Effector CD4-positive, alpha-beta T cell (primary cell): ENCODE measurements around the gene NAGLU.
A peak's percentile ranks its signal among the peaks of the same experiment; 100 is the strongest.
"Not testable (repeated sequence)": the region's sequence is repeated elsewhere in the genome, so short reads cannot be mapped to it uniquely, and the experiment has no call there.

Source experiments
- DNase-seq: peaks from one replicate; pipeline ENCODE4 v3.0.0-alpha.2; 2020

The NAGLU gene

DNA sequence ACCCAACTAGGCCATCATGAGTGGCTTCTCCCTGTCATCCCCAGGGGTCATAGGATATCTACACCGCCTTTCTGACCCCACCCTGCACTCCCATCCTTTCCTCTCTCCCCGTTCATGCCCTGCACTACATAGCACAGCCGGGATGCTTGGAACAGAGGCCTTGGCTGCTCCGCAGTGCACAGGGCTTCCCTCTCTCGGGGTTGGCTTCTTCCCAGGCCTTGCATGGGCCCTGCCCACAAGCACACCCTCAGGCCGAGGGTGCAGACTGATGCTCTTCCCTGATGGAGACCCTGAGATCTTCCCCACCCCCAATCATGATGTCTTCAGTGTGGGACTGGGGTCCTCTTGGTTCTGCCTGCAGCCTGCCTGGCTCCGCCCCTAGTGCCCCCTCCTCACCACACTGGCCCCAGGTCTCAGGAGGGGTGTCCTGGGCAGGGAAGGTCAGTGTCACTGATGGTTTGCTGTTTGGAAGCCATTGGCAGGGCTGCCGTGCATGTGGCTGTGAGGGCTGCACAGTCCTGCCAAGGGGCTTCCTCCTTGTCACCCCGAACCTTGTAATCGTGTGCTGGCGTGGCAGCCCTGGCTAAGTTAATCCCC lies 14.3 kb upstream of the NAGLU start:
- no peak for DNase-seq

DNA sequence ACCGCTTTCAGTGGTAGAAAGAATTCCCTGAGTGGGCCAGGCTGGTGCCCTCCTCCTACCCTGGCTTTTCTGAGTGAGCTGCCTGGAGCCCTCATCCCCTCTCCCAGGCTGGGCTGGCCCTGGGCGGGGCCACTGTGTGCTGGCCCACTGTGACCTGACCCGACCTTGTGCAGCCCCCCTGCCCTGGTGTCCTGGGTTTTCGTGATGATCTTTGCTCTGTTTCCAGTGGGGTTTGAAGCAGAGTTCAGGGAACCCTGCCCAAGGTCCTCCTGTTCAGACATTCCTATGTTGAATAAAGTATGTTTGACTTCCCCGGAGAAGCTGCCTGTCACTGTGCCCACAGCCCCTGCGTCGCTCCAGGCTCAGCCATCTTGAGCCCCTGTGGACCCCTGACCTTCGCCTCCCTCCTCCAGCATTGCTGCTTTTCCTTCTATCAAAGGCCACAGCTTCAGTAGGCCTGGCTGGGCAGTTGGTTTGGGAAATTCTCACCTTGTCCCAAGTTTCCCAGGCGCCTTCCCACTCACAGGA lies 13.7 kb upstream of the NAGLU start:
- no peak for DNase-seq

DNA sequence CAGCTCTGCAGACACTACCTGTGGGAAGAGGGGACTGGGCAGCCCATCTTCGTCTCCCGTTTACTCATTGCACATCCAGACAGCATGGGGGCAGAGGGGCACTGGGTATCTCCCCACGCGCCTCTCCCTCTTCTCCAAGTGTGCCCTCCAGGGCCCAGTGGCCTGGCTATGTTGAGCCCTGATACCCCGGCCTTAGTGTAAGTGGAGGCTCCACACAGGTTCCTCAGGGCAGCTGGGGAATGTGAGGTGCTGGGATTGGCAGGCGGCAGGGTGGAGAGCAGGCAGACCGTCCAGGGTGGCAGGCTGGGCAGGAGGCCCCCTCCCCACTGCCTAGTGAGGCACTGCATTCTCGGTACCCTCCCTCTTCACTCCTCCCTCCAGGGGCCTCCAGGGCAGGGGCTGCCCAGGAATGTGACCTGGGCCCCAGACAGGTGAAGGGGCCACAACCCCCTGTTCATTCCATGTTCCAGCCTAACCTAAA lies 13.2 kb upstream of the NAGLU start:
- no peak for DNase-seq

DNA sequence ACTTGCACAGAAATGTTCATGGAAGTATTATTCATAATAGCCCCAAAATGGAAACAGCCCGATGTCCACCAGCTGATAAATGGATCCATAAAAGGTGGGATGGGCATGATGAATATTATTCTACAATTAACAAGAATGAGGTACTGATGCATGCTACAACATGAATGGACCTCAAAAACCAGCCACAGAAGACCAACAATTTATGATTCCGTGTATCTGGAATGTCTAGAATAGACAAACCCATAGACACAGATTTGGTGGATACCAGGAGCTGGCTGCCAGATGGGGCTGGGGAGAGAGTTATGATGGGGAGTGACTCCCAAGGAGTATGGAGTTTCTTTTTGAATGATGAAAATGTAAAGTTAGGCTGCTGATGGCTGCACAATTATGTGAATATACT lies 10.8 kb upstream of the NAGLU start:
- no peak for DNase-seq

DNA sequence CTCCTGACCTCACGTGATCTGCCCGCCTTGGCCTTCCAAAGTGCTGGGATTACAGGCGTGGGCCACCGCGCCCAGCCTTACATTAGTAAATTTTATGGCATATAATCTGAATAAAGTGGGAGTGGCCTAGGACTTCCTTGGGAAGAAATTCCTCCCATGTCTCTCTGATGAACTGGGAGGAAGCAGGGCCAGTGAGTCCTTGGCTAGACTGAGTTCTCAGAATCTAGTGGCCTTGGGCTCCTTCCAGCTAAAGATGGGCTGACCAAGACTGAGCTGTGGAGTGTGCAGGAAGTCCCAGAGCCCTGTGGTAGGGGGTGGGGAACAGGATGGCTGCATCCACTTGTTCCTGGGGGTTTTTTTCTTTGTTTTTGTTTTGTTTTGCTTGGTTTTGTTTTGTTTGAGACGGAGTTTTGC lies 10.0 kb upstream of the NAGLU start:
- no peak for DNase-seq

DNA sequence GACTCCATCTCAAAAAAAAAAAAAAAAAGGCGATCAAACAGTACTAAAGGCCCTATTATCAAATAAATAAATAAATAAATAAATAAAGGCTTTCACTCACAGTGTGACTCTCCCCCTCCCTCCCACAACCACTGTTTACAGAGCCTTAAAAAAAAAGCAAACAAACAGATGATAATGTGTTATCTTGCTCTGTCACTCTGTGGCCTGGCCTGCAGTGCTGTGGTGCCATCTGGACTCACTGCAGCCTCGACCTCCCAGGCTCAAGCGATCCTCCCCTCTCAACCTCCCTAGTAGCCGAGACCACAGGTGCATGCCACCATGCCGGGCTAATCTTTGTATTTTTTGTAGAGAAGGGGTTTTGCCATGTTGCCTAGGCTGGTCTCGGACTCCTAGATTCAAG lies 8.1 kb upstream of the NAGLU start:
- DNase-seq = no peak

DNA sequence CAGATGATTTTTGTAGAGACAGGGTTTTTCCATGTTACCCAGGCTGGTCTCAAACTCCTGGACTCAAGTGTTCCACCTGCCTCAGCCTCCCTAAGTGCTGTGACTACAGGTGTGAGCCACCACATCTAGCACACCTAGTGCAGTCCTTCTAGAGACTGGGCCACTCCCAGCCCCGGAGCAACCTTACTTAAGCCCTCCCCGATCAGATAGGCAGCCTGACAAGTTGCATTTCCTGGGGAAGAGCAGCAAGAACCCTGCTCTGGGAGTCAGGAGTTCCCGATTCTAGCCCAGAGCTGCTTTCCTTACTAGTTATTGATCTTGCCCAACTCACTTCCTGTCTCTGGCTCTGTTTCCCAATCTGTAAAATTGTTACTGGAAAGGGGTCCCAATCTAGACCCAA lies 7.0 kb upstream of the NAGLU start:
- no peak for DNase-seq

DNA sequence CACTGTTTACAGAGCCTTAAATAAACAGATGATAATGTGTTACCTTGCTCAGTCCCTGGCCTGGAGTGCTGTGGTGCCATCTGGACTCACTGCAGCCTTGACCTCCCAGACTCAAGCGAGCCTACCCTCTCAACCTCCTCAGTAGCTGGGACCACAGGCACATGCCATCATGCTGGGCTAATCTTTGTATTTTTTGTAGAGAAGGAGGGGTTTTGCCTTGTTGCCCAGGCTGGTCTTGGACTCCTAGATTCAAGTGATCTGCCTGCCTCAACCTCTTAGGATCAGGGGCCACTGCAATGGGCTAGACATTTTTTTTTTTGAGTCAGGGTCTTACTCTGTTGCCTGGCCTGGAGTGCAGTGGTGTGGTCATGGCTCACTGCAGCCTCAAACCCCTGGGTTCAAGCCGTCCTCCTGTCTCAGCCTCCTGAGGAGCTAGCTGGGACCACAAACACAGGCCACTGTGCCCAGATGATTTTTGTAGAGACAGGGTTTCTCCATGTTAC lies 5.0 kb upstream of the NAGLU start:
- no peak for DNase-seq

DNA sequence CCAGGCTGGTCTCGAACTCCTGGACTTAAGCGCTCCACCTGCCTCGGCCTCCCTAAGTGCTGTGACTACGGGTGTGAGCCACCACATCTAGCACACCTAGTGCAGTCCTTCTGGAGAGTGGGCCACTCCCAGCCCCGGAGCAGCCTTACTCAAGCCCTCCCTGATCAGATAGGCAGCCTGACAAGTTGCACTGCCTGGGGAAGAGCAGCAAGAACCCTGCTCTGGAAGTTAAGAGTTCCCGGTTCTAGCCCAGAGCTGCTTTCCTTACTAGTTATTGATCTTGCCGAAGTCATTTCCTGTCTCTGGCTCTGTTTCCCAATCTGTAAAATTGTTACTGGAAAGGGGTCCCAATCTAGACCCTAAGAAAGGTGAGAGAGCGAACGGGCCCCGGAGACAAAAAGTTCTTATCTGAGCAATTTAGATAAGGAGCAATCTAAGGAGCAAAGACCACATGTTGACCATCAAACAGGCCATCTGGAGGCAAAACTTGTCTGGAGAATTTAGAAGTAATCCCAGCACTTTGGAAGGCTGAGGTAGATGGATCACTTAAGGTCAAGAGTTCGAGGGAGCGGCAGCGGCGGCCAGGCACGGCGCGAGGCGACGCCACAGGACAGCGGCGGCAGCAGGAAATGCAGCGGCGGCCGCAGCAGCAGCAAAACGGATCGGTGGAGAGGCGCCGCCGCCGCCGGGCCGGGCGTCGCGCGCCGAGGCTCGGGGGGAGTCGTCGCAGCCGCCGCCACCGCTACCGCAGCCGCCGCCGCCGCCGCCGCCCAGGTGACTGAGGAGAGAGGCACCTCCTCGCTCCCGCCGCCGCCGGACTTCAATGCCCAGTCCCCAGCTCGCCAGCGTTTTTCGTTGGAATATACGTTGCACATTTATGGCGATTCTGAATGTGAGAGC lies 4.3 kb upstream of the NAGLU start:
- peak; percentile 39 for DNase-seq

DNA sequence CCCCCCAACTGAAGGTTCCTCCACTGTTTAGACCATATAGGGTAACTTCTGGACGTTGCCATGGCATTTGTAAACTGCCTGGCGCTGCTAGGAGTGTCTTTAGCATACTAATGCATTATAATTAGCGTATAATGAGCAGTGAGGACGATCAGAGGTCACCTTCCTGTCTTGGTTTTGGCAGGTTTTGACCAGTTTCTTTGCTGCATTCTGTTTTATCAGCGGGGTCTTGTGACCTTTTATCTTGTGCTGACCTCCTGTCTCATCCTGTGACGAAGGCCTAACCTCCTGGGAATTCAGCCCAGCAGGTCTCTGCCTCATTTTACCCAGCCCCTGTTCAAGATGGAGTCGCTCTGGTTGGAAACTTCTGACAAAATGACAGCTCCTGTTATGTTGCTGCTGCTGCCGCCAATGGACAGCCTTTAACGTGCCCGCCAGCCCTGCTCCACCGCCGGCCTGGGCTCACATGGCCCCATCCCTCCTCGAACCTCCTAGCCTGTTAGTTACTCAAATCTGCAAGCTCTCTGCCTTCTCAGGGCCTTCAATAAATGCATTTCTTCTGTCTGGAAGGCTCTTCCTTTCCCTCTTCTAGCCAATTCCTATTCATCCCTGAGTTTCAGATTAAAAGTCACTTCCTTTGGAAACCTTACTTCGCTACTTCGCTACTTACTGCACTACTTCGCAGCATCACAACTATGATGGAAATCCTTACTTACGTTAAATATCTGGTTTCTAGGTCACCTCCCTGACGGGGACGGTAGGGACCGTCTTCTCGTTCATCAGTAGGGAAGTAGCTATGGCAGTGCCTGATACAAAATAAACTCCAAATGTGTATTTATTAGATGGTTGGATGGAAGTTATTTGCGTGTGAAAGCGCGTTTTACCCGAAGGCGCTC lies 640 bp upstream of the NAGLU start:
- no peak for DNase-seq

DNA sequence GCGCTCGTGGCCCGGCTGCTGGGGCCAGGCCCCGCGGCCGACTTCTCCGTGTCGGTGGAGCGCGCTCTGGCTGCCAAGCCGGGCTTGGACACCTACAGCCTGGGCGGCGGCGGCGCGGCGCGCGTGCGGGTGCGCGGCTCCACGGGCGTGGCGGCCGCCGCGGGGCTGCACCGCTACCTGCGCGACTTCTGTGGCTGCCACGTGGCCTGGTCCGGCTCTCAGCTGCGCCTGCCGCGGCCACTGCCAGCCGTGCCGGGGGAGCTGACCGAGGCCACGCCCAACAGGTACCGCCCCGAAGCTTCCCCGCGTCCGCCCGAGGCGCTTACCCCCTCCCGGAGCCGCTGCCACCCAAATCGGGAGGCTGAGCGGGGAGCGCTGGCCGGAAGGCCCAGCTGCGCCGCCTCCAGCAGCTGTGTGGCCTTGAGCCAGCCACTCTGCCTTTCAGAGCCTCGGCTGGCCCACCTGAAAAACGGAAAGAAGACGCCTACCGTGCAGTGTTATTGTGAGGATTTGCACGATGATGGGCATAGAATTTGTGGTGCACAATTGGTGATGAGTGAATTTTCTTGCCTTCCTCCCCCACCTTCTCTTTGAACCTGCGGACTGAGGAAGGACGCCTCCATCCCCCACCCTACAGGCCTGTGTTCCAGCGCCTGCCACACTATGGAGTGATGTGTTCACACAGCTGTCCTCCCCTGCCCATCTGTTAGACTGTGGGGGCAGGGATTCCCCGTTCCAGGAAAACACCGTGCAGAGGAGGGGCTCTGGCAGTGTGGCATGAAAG lies 523 bp downstream of the NAGLU start:
- DNase-seq = peak; percentile 52

DNA sequence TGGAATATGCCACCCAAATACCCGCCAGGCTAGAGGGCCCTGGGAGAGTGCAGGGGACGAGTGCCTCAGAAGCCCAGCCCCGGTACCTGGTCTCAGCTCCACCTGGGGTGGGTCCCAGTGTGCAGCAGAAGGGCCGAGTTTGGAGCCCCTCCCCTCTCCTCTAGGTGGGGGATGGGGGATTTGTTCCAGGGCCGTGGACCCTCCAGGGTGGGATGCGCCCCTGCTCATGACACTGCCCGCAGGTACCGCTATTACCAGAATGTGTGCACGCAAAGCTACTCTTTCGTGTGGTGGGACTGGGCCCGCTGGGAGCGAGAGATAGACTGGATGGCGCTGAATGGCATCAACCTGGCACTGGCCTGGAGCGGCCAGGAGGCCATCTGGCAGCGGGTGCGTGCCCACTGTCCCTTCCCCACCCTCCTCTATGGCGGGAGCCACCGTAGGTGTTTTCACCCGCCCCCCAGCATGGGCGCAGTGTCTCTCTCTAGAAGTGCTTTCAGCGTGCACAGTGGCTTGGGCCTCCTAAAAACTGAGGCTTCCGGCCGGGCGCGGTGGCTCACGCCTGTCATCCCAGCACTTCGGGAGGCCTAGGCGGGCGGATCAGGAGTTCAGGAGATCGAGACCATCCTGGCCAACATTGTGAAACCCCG lies 1.2 kb downstream of the NAGLU start:
- no peak for DNase-seq

DNA sequence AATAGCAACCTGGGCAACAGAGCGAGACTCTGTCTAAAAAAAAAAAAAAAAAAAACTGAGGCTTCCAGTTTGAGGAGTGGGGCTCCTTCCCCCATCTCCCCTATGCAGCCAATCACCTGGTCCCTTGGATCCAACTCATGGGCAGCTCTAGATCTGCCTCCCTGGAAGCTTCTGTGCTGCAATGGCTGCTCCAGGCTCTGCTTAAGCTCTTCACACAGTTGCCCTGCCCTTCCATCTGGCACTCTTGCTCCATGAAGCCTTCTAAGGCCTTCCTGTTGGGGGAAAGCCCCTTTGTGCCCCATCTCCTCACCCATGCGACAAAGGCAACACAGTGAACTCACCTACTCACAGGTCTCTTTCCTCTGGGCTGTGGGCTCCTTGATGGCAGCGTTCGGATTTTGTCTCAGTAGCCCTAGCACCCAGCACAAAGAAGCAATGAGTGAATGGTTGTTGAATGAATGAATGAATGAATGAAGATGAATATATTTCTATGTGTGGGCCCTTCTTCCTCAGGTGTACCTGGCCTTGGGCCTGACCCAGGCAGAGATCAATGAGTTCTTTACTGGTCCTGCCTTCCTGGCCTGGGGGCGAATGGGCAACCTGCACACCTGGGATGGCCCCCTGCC lies 1.9 kb downstream of the NAGLU start:
- DNase-seq = no peak

DNA sequence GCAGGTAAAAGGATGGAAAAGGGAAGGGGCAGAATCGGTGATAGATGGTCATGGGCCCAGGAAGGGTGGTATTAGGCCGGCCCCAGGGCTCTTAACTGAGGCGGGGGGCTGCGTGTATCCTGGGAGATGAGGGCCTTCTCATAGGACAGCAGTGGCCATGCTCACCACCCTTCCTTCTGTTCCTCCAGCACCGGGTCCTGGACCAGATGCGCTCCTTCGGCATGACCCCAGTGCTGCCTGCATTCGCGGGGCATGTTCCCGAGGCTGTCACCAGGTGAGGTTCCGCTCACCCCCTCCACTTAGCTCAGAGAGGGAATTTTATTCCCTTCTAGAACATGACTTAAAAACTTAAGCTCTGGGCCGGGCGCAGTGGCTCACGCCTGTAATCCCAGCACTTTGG lies 2.4 kb downstream of the NAGLU start:
- DNase-seq = no peak

DNA sequence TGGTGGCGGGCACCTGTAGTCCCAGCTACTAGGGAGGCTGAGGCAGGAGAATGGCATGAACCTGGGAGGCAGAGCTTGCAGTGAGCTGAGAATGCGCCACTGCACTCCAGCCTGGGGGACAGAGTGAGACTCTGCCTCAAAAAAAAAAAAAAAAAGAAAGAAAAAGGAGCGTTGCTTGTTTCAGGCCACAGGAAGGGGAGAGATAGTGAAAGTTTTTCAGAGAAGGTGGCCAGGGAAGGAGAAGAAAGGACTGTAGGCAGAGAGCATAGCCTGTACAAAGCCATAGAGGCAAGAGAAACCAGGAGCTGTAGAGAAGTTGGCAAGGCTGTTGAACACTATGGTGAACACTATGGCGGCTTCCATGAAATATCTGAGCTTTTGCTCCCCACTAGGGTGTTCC lies 4.5 kb downstream of the NAGLU start:
- DNase-seq = not testable (repeated sequence)

DNA sequence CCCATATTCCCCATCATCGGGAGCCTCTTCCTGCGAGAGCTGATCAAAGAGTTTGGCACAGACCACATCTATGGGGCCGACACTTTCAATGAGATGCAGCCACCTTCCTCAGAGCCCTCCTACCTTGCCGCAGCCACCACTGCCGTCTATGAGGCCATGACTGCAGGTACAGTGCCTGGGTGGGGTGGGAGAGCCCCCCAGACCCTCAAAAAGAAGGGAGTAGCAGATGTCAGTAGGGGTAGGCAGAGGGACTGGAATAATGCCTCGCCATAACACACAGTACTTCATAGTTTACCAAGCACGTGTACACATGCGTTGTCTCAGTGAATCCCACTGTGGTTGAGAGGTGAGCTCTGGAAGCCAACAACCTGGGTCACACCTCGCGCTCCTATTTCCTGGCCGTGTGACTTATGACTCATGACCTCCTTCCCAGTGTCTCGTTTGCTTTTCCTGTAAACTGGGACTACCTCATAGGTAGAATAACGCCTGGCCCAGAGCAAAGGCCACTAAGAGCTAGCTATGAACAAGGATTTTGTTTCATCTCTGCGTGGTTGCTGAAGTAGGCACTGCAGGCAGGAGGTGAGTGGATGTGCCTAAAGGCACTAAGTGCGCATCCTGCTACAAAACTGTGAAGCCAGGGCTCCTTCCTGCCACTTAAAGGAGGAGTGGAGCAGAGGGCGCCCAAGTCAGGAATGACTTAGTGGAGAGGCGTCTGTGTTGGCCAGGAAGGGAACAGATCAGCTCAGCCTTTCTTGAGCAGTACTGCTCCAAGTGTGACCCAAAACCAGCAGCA lies 5.2 kb downstream of the NAGLU start:
- DNase-seq = no peak

DNA sequence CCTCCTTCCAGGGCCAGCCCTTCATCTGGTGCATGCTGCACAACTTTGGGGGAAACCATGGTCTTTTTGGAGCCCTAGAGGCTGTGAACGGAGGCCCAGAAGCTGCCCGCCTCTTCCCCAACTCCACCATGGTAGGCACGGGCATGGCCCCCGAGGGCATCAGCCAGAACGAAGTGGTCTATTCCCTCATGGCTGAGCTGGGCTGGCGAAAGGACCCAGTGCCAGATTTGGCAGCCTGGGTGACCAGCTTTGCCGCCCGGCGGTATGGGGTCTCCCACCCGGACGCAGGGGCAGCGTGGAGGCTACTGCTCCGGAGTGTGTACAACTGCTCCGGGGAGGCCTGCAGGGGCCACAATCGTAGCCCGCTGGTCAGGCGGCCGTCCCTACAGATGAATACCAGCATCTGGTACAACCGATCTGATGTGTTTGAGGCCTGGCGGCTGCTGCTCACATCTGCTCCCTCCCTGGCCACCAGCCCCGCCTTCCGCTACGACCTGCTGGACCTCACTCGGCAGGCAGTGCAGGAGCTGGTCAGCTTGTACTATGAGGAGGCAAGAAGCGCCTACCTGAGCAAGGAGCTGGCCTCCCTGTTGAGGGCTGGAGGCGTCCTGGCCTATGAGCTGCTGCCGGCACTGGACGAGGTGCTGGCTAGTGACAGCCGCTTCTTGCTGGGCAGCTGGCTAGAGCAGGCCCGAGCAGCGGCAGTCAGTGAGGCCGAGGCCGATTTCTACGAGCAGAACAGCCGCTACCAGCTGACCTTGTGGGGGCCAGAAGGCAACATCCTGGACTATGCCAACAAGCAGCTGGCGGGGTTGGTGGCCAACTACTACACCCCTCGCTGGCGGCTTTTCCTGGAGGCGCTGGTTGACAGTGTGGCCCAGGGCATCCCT lies 7.4 kb downstream of the NAGLU start:
- no peak for DNase-seq

DNA sequence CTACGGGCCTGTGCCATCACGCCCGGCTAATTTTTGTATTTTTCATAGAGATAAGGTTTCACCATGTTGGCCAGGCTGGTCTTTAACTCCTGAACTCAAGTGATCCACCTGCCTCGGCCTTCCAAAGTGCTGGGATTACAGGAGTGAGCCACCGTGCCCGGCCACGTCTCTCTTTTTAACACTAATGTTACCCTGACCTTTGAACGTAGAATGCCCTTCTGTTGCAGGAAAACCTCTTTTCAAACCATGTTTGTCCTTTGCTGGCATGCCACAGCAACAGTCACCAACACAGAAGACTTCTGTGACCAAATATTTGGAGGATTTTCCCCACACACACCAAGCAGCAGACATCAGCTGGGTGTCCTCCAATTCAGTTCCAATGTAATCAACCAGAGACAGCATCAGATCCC lies 8.8 kb downstream of the NAGLU start:
- no peak for DNase-seq
